GM21576 (cell line): Measurements from ENCODE around the gene PLBD2.

Experiments
- ATAC-seq: cut with Tn5 transposase; IDR thresholded peaks from one replicate; pipeline ENCODE4 v1.9.1; 2021; ENCODE audit warnings: mild to moderate bottlenecking, moderate library complexity; ENCODE audit not compliant: unreplicated experiment

Gene PLBD2

GRCh38 chr12:113368331-113368730 lies 9.9 kb downstream of the PLBD2 start:
- ATAC-seq: no peak

DNA sequence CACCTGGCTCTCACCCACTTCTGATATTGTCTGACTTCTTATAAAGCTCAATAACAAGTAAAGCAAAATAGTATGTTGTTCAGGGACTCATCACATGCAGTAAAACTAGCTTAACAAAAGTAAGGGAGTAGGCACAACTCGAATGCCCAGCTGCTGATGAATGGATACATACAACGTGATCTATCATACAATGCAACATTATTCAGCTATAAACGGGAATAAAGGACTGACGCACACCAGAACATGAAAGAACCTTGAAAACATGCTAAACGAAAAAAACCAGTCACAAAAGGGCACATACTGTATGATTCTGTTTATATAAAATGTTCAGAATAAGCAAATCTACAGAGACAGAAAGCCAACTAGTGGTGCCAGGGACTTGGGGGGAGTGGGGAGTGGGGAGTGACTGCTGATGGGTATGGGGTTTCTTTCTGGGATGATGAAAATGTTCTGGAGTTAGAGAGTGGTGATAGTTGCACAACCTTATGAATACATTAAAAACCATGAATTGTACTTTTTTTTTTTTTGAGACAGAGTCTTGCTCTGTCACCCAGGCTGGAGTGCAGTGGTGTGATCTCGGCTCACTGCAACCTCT lies 11.1 kb downstream of the PLBD2 start:
- ATAC-seq: no peak

DNA sequence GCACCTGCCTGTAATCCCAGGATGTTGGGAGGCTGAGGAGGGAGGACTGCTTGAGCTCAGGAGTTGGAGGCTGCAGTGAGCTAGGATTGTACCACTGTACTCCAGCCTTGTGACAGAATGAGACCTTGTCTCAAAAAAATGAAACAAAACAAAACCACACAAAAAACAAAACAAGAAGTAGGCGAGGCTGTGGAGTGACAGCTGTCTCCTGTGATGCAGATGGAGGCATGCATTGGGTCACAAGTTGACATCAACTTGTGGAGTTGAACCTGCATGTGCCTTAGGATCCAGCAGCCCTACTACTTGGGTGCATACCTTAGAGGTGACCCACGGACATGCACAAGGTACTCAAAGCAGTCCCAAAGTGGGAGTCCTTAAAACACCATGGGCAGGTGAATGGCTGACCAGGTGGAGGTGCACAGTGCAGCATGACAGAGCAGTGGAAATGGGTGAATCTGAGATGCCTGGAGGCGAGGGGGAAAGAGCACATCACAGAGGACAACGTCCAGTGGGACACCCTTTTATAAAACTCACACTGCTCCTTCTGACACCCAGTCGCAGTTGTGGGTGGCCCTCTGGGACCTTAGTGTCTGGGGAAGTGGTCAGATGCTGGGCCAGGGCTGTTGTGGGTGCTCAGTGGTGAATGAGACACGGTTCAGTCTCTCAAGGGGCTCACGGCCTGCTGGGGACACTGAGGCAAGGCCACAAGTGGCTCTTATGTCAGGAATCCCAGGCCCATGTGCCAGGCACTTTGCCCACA lies 12.7 kb downstream of the PLBD2 start:
- ATAC-seq: no peak

GRCh38 chr12:113371808-113372207 lies 13.4 kb downstream of the PLBD2 start:
- no peak for ATAC-seq

GRCh38 chr12:113372371-113372770 lies 14.0 kb downstream of the PLBD2 start:
- no peak for ATAC-seq

GRCh38 chr12:113373440-113373839 lies 15.1 kb downstream of the PLBD2 start:
- ATAC-seq: no peak

- ATAC-seq: no peak
Observed at GRCh38 chr12:113373969-113374368, 15.6 kb downstream of the PLBD2 start.

DNA sequence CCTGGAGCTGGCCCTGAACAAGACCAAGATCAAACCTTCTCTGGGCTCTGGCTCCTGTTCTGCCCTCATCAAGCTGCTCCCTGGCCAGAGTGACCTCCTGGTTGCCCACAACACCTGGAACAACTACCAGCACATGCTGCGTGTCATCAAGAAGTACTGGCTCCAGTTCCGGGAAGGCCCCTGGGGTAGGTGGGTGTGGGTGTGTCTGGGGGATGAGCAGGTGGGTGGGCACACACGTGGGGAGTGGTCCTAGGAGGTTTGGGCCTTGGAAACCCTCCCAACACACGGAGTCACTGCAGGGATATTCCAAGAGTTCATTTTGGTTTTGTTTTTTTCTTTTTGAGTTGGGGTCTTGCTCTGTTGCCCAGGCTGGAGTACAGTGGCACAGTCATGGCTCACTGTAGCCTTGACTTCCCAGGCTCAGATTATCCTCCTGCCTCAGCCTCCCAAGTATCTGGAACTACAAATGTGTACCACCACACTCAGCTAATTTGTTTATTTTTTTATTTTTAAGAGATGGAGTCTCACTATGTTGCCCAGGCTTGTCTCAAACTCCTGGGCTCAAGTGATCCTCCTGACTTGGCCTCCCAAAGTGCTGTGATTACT lies 16.5 kb downstream of the PLBD2 start:
- no peak for ATAC-seq

DNA sequence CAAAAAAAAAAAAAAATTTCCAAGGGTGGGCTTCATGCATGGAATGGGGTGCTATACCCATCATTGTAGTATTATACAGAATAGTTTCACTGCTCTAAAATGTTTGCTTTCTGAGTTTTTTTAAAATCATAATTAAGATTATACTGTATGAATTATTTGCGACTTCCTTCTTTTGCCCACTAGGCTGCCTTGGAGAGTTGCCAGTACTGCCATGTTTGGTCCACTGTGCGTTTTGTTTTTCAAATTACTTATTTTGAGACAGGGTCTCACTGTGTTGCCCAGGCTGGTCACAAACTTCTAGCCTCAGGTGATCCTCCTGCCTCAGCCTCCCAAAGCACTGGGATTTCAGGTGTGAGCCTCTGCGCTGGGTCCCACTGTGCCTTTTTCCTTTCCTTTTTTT lies 19.9 kb downstream of the PLBD2 start:
- no peak for ATAC-seq

- no peak for ATAC-seq
Observed at GRCh38 chr12:113381220-113381619, 22.8 kb downstream of the PLBD2 start.

DNA sequence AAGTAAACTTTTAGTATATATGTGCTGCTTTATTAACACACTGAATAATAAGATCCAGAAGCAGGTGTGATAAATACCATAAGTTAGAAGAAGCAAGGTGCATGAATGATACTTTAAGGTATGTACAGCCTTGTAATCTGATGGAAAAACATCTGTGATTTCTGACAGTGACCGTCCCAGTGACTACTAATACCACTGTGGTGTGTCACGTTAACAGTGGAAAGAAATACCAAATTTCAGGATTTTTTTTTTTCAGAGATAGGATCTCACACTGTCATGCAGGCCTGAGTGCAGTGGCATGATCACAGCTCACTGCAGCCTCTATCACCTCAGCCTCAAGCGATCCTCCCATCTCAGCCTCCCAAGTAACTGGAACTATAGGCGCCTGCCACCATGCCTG lies 23.8 kb downstream of the PLBD2 start:
- no peak for ATAC-seq

- no peak for ATAC-seq
Observed at GRCh38 chr12:113384778-113385177, 26.4 kb downstream of the PLBD2 start.

GRCh38 chr12:113385282-113385882 lies 27.0 kb downstream of the PLBD2 start:
- ATAC-seq: no peak

DNA sequence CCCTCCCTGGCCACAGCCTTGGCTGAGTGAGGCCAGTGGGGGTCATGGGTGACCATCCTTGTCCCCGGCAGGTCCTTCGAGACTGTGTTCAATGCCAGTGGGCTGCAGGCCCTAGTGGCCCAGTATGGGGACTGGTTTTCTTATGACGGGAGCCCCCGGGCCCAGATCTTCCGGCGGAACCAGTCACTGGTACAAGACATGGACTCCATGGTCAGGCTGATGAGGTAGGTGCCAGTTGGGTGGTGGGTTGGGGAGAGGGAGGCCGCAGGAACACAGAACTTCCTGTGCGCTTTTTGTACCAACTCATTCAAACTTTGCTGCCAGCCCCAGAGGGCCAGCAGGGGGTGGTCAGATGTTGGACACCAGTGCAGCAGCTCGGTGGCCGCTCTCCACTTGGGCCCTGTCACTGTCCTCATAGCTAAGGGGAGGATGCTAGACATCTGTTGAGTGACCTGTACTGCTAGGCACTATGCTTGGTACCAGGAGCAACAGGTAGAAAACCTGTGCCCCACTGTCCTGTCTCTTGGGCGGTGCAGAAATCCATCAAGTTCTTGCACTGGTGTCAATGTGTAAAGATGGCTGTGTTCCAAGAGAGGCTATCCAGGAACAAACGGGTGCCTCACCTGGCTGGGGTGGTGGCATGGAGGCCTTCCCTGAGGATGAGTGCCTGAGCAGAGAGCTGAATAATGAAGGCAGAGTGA lies 28.6 kb downstream of the PLBD2 start:
- no peak for ATAC-seq

- ATAC-seq: no peak
Observed at GRCh38 chr12:113387631-113388030, 29.2 kb downstream of the PLBD2 start.

DNA sequence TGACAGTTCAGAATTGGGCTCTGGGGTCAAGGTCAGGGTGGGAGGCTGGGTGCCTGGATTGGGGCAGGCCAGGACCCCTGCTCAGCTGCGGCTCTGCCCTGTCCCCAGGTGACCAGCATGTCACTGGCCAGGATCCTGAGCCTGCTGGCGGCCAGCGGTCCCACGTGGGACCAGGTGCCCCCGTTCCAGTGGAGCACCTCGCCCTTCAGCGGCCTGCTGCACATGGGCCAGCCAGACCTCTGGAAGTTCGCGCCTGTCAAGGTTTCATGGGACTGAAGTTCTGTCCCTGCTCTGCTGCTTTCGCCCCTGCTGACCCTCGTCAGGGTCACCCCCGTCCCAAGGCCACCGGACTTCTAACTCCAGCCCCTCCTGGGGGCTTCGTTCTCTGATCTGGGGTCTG lies 30.0 kb downstream of the PLBD2 start:
- ATAC-seq: no peak

GRCh38 chr12:113390064-113391043 lies 32.0 kb downstream of the PLBD2 start:
- no peak for ATAC-seq

GRCh38 chr12:113391145-113391544 lies 32.8 kb downstream of the PLBD2 start:
- no peak for ATAC-seq

- ATAC-seq: no peak
Observed at GRCh38 chr12:113391650-113392337, 33.4 kb downstream of the PLBD2 start.

DNA sequence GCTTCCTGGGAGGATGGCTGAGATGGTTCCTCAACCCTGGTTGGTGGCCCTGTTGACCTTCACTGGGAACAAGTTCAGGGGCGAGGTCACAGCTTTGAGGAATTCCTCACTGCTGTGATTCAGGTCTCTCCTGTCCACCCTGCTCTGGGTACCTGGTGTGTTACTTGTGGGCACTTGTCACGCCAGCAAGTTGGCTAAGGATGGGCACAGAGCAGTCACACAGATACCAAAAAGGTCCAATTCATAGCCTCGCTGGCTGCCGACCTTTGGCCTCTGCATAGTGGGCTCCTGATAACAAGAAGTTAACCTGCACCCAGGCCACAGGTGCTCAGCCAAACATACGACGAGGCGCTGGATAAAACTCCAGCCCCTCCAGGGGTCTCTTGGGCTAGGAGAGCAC lies 34.1 kb downstream of the PLBD2 start:
- ATAC-seq: no peak
